Astrocyte of the spinal cord (primary cell): ENCODE results near the gene FAM72B.
"Not testable (repeated sequence)": the region's sequence is repeated elsewhere in the genome, so short reads cannot be mapped to it uniquely, and the experiment has no call there.

Source experiments
- DNase-seq: peaks from one replicate; pipeline ENCODE4 v3.0.0; 2011; ENCODE audit warnings: low read depth, low spot score
- H3K4me3 ChIP-seq: 2 replicates; pipeline ENCODE4 v1.5.1; 2011; ENCODE audit warnings: low read depth, mild to moderate bottlenecking, low read length, moderate library complexity
- CTCF ChIP-seq: IDR thresholded peaks from 2 replicates; pipeline ENCODE4 v1.5.1; 2012; ENCODE audit warnings: low read depth, mild to moderate bottlenecking, low read length, inconsistent platforms
- in situ Hi-C: cut with HindIII; loops from 2 replicates; pipeline ENCODE4 v1.10.0; 2017; ENCODE audit warnings: low sequenced_read_pairs

FAM72B gene

GRCh38 chr1:121163850-121164757, 20.0 kb downstream of the FAM72B start:
- peak; percentile 64 for DNase-seq
- in situ Hi-C loops, H3K4me3 ChIP-seq: not testable (repeated sequence)

- H3K4me3 ChIP-seq, DNase-seq, in situ Hi-C loops: not testable (repeated sequence)
These were observed 22.8 kb downstream of the FAM72B start for GRCh38 chr1:121161199-121161901.

- peak; percentile 0 for DNase-seq
- in situ Hi-C loops, H3K4me3 ChIP-seq: not testable (repeated sequence)
These were observed 24.0 kb downstream of the FAM72B start for GRCh38 chr1:121160118-121160517.

GRCh38 chr1:121157609-121158008, 26.5 kb downstream of the FAM72B start:
- in situ Hi-C loops, DNase-seq, H3K4me3 ChIP-seq: not testable (repeated sequence)

GRCh38 chr1:121156958-121157603, 27.1 kb downstream of the FAM72B start:
- H3K4me3 ChIP-seq, in situ Hi-C loops, DNase-seq: not testable (repeated sequence)

GRCh38 chr1:121155671-121156358, 28.3 kb downstream of the FAM72B start:
- in situ Hi-C loops, H3K4me3 ChIP-seq: not testable (repeated sequence)
- peak; percentile 6 for DNase-seq
- TF ChIP-seq CTCF: peak; percentile 39

- in situ Hi-C loops, H3K4me3 ChIP-seq, DNase-seq: not testable (repeated sequence)
These were observed 29.3 kb downstream of the FAM72B start for GRCh38 chr1:121154811-121155210.

GRCh38 chr1:121152788-121153187, 31.4 kb downstream of the FAM72B start:
- DNase-seq, H3K4me3 ChIP-seq, in situ Hi-C loops: not testable (repeated sequence)

GRCh38 chr1:121151294-121151693, 32.8 kb downstream of the FAM72B start:
- in situ Hi-C loops, DNase-seq: not testable (repeated sequence)

GRCh38 chr1:121148489-121149190, 35.5 kb downstream of the FAM72B start:
- DNase-seq, in situ Hi-C loops, H3K4me3 ChIP-seq: not testable (repeated sequence)

More at GRCh38 chr1:121151294-121151693, 32.8 kb downstream of the FAM72B start:
- not testable (repeated sequence) for H3K4me3 ChIP-seq

- DNase-seq, H3K4me3 ChIP-seq, in situ Hi-C loops: not testable (repeated sequence)
These were observed 43.7 kb downstream of the FAM72B start for GRCh38 chr1:121140393-121140792.

GRCh38 chr1:121131494-121131893, 52.6 kb downstream of the FAM72B start:
- in situ Hi-C loops, H3K4me3 ChIP-seq, DNase-seq: not testable (repeated sequence)

- DNase-seq: peak; percentile 31
- peak overlapping the region; percentile 47 for H3K4me3 ChIP-seq
- in situ Hi-C loops: not testable (repeated sequence)
These were observed 65.7 kb downstream of the FAM72B start for GRCh38 chr1:121118480-121118824.
